Skeletal muscle tissue (tissue), 4 donors: Measurements from ENCODE around the gene FHIT. TPM values are rescaled to one million over a fixed set of nuclear protein-coding genes. Genes with fewer than 3 reads are reported as not detected.

Experiments used
- H3K27ac ChIP-seq: one replicate; pipeline ENCODE4 v1.7.0; 2013; ENCODE audit warnings: mild to moderate bottlenecking, low read depth, low read length, inconsistent platforms
- H3K27me3 ChIP-seq, 3 donors: one replicate each; pipeline ENCODE4 v1.7.0; 2013; ENCODE audit warnings: low read length in 3 of 3; ENCODE audit not compliant: control insufficient read depth in 3 of 3, insufficient read depth in 3 of 3
- H3K36me3 ChIP-seq, 3 donors: one replicate each; pipeline ENCODE4 v1.7.0; 2013; ENCODE audit warnings: low read length in 3 of 3; ENCODE audit not compliant: control insufficient read depth in 3 of 3, insufficient read depth in 3 of 3
- H3K4me1 ChIP-seq, 3 donors: one replicate each; pipeline ENCODE4 v1.7.0; 2013; ENCODE audit warnings: low read length in 3 of 3, mild to moderate bottlenecking in 3 of 3; ENCODE audit not compliant: control insufficient read depth in 3 of 3, insufficient read depth in 3 of 3
- H3K4me3 ChIP-seq, 3 donors: one replicate each; pipeline ENCODE4 v1.7.0; 2013; ENCODE audit warnings: low read length in 3 of 3
- H3K9ac ChIP-seq, 3 donors: one replicate each; pipeline ENCODE4 v1.7.0; 2013; ENCODE audit warnings: low read length in 3 of 3, mild to moderate bottlenecking in 3 of 3, moderate library complexity in 2 of 3, low read depth in 1 of 3
- H3K9me3 ChIP-seq, 3 donors: one replicate each; pipeline ENCODE4 v1.7.0; 2013; ENCODE audit warnings: low read length in 3 of 3; ENCODE audit not compliant: control insufficient read depth in 3 of 3
- total RNA-seq: library from RNA; depleted of rRNA; stranded (reverse); fragments of >200 nt; gene quantifications from one replicate; pipeline ENCODE4 v1.2.3, GENCODE V29; 2014
- donor health status: Osteomylitis.

The FHIT gene
- total RNA-seq, 1 donor from 2014 or later: 4.2 TPM

DNA sequence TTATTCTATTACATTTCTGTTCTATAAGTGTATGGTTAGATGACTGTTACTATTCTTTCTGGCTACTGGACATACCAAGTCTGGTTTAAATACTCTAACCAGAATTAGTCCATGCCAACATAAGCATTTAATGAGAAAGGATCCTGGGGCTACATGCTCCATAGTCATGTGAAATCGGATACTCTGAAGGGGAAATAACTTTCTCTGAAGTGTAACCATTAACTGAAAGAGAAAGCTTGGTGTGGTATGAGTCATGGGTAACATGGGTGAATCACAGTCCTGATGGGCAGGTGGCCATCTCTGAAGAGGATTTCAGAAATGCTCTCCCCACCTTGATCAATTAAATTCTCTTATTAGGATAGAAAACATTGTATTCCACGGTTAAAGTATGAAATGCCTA lies 69.4 kb downstream of the FHIT start:
- Histone ChIP-seq H3K9me3 (no peaks in the 10 kb centered on the region), H3K27me3 (no peaks in the 10 kb centered on the region), H3K27ac (no peak overlapping the region), H3K36me3 (no peaks in the 10 kb centered on the region), H3K9ac (no peak overlapping the region), H3K4me3 (no peak overlapping the region), H3K4me1 (peaks cover 0 to 2% (median 0%) of the 10 kb centered on the region in 3 donors)

DNA sequence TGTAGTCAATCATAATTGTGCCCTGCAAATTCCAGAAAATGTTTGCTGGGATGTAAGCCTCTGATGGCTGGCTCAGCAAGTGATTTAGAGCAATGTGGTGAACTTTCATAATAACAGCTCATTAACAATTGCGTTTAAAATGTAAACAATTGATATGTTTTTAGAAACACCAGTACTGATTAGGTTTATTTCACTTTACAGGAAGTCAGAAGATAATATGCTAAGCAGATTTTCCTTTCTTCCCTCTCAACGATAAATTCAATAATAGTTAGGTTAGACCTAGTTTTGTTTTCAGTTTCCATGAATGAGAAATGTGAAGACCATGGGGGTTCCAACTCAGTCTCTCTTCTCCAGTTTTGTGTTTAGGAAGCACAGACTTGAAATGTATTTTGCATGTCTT lies 71.0 kb downstream of the FHIT start:
- H3K27ac ChIP-seq: no peak overlapping the region
- no peaks in the 10 kb centered on the region for H3K4me1 ChIP-seq
- H3K27me3 ChIP-seq: no peaks in the 10 kb centered on the region
- H3K36me3 ChIP-seq: no peaks in the 10 kb centered on the region
- H3K9me3 ChIP-seq: no peaks in the 10 kb centered on the region
- no peak overlapping the region for H3K4me3 ChIP-seq
- H3K9ac ChIP-seq: no peak overlapping the region

DNA sequence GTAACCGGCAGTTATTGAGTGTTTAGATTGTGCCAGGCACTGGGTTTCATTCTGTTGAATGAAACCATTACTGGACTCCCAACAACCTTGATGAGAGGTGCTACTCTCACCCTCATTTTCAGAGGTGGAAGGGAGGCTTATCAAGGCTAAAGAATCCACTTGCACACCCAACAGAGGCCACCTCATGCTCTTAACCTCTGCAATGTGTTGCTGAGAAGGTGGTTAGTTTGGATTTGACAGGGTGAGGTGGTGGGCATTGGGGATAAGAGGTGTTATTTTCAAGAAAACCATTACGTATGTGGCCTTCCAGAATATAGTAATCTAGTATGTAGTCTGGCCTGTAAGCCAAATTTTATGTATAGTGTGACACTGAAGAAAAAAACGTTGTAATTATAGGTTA lies 73.1 kb downstream of the FHIT start:
- no peak overlapping the region for H3K4me3 ChIP-seq

DNA sequence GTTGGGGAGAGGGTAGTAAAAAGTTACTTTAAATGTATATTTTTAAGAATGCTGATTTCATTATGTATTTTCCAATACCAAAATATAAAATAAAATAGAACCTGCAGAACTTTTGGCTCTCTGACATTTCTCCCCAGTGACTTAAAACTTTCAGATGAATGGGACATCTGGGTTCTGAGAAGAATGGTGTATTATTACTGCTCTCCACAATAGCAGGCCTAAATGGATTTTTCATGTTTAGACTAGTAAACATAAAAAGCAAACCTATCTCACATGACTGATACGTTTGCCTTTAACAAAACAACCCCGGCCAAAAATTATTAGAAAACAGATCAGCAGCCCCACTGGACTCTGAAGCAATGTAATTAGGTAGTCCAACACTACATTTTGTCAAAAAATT lies 73.8 kb downstream of the FHIT start:
- Histone ChIP-seq H3K9ac (no peak overlapping the region), H3K27ac (no peak overlapping the region), H3K27me3 (no peaks in the 10 kb centered on the region), H3K36me3 (no peaks in the 10 kb centered on the region), H3K9me3 (no peaks in the 10 kb centered on the region), H3K4me3 (no peak overlapping the region), H3K4me1 (no peaks in the 10 kb centered on the region)

More for the DNA sequence above, 73.1 kb downstream of the FHIT start:
- Histone ChIP-seq H3K27ac (no peak overlapping the region), H3K36me3 (no peaks in the 10 kb centered on the region), H3K9me3 (no peaks in the 10 kb centered on the region), H3K27me3 (no peaks in the 10 kb centered on the region), H3K9ac (no peak overlapping the region), H3K4me1 (no peaks in the 10 kb centered on the region)

DNA sequence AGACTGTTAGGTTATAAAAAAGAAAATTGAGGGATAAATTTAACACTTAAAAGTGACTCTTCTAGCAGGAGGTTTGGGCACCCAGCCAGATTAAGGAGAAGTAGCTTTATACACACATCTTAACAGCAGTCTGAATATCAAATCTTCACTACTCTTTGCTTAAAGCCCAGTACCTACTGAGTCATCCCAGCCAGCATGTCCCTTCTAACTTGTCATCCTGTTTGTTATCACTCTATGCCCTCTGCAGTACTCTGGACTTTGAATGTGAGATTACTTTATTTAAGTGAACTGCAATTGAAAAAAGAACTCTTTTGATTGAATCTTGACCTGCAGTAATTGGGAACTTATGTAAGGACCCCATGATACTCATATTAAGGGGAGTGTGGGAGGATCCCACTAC lies 77.6 kb downstream of the FHIT start:
- Histone ChIP-seq H3K36me3 (no peaks in the 10 kb centered on the region), H3K9ac (no peak overlapping the region), H3K9me3 (no peaks in the 10 kb centered on the region), H3K27me3 (no peaks in the 10 kb centered on the region), H3K4me3 (no peak overlapping the region), H3K4me1 (no peaks in the 10 kb centered on the region), H3K27ac (no peak overlapping the region)

DNA sequence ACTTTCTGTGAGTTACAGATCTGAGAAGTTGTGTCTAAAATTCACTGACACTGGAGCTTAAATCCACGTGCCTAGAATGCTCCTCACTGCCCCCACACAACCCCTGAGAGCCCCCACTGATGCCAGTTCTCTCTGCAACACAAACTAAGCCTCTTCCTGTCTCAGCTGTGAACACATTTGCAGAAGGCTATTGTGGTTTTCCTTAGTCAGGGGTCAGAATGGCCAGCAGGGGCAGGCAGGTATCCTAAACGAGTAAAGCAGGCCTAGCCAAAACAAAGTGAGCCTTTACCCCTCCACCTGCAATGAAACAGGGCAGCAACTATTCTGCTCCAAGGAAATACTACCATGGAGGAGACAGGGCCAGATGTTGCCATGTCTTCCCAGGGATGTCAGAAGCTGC lies 78.6 kb downstream of the FHIT start:
- Histone ChIP-seq H3K9ac (no peak overlapping the region), H3K27ac (no peak overlapping the region), H3K4me1 (no peaks in the 10 kb centered on the region), H3K36me3 (no peaks in the 10 kb centered on the region), H3K4me3 (no peak overlapping the region), H3K9me3 (no peaks in the 10 kb centered on the region), H3K27me3 (no peaks in the 10 kb centered on the region)

DNA sequence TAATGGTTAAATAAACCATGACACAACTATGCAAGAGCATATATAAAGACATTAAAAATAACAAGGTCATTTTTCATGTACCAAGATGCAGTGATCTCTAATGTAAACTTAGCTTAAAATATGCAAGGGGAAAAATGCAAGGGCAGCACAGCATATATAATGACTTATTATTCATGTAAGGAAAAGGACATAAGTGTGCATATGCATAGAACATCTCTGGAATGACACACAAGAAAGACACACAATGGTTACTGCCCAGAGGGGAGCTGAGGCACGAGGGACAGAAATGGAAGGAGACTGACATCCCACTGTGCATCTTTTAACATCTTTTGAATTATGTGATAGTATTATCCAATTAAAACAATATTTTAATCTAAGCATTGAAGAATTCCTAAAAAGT lies 79.0 kb downstream of the FHIT start:
- H3K36me3 ChIP-seq: no peaks in the 10 kb centered on the region
- H3K27ac ChIP-seq: no peak overlapping the region
- H3K9ac ChIP-seq: no peak overlapping the region
- H3K4me1 ChIP-seq: no peaks in the 10 kb centered on the region
- H3K27me3 ChIP-seq: no peaks in the 10 kb centered on the region
- H3K9me3 ChIP-seq: no peaks in the 10 kb centered on the region
- no peak overlapping the region for H3K4me3 ChIP-seq

DNA sequence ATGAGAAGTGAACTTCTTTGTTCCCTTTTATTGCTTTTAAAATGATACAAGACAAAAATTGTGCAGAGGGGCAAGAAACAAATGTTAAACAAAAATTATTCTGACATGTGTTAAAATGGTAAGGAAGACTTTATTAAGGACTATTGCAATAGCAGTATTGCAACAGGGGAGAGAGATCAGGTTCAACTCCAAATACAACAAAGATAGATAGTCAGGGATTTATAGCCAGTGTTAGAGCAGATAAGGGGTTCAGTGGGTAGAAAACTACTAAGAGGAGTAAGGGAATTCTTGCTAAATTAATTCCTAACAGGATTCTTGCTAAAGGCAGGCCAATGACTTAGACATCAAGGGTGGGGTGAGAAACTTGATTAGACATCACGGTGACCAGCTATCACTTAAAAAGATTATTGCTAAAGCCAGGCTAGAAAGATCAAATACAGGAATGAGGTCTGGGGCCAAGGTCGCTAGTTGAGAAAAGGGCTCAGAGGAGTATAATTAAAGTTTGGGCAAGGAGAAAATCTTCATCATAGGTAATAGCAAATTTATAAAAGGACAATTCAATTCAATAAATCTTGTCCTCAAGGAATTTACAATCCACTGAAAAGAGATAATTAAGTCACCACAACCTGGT lies 81.5 kb downstream of the FHIT start:
- no peak overlapping the region for H3K9ac ChIP-seq
- H3K4me1 ChIP-seq: no peaks in the 10 kb centered on the region
- H3K4me3 ChIP-seq: no peak overlapping the region
- H3K9me3 ChIP-seq: no peaks in the 10 kb centered on the region
- no peak overlapping the region for H3K27ac ChIP-seq
- no peaks in the 10 kb centered on the region for H3K27me3 ChIP-seq
- peaks cover 0 to 1% (median 0%) of the 10 kb centered on the region in 3 donors for H3K36me3 ChIP-seq

DNA sequence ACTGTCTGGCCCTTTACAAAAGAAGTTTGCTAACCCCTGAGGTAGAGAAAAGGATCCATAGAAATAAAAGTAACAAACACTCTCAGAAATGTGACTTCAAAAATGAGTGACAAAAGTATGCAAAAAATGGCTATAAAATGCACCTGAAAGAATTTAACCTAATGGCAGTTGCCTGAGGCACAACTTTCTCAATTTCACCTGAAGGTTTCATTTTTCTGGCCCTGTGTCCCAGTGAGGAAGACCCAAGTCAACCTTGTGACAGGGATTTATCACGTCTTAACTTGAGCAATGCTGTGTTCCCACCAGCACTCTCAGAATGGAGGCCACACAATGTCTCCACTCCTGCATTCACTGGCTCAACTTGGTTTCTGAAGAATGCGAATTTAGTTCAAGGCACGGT lies 83.0 kb downstream of the FHIT start:
- H3K9me3 ChIP-seq: no peaks in the 10 kb centered on the region
- H3K27ac ChIP-seq: no peak overlapping the region
- H3K4me3 ChIP-seq: no peak overlapping the region
- H3K9ac ChIP-seq: no peak overlapping the region
- H3K4me1 ChIP-seq: no peaks in the 10 kb centered on the region
- H3K36me3 ChIP-seq: peaks cover 0 to 3% (median 0%) of the 10 kb centered on the region in 3 donors
- H3K27me3 ChIP-seq: no peaks in the 10 kb centered on the region

DNA sequence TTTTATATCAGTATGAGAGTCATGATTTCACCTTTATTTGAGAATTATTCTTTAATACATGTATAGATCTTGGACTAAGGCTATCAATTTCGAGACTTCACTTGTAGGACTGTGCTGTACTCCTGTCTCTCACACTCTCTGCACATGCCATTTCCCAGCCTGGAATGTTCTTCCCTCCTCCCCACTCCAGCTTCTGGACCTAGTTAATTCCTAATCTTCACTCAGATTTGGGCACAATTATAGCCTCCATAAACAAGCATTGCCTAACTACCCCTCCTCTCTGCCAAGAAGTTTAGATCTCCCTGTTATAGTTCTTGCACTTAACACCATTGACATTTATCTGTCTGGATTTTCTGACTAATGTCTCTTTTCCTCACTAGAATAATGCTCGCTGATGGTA lies 88.3 kb downstream of the FHIT start:
- H3K36me3 ChIP-seq: peaks cover 0 to 3% (median 0%) of the 10 kb centered on the region in 3 donors
- H3K9ac ChIP-seq: no peak overlapping the region
- H3K27ac ChIP-seq: no peak overlapping the region
- H3K9me3 ChIP-seq: no peaks in the 10 kb centered on the region
- no peaks in the 10 kb centered on the region for H3K4me1 ChIP-seq
- no peaks in the 10 kb centered on the region for H3K27me3 ChIP-seq
- no peak overlapping the region for H3K4me3 ChIP-seq
